ENCODE data around the gene BRAT1. TPM values are rescaled to one million over a fixed set of nuclear protein-coding genes. Genes with fewer than 3 reads are reported as not detected.
A peak's percentile ranks its signal among the peaks of the same experiment; 100 is the strongest.

The BRAT1 gene
- total RNA-seq, 1 donor from 2014 or later: 24.1 TPM

DNA sequence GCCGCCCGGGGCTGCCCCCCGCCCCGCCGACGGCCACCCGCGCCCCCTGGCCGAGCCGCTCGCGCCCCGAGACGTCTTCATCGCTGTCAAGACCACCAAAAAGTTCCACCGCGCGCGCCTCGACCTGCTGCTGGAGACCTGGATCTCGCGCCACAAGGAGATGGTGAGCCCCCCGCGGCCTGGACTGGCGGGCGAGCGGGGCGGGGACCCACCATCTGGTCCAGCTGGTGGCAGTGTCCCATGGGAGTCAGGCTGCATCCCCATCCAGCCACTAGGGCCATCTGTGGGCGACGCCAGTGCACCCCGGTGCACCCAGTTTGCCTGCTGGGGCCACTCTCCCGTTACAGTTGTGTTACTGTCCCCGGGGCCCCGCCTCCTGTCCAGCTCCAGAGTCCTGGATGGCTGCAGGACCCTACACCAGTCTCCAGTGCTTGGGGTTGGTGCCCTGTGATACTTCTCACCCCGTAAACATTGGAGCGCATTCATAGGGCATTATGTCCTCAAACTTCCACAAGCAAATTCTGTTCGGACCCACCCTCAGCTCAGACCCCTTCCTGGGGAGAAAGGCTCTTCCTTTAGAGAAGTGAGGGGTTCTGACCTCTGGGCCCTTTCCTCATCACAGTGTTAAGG, 35.1 kb downstream of the BRAT1 start:
- ATAC-seq (no peak), DNase-seq (no peak)
- H3K36me3 ChIP-seq: peaks cover 3% of the 10 kb centered on the region
- H3K27me3 ChIP-seq: no peaks in the 10 kb centered on the region
- no peaks in the 10 kb centered on the region for H3K9me3 ChIP-seq
- H3K4me3 ChIP-seq: peak overlapping the region; percentile 65
- H3K4me1 ChIP-seq: peaks cover 54% of the 10 kb centered on the region
- TF ChIP-seq, protein P1, sequence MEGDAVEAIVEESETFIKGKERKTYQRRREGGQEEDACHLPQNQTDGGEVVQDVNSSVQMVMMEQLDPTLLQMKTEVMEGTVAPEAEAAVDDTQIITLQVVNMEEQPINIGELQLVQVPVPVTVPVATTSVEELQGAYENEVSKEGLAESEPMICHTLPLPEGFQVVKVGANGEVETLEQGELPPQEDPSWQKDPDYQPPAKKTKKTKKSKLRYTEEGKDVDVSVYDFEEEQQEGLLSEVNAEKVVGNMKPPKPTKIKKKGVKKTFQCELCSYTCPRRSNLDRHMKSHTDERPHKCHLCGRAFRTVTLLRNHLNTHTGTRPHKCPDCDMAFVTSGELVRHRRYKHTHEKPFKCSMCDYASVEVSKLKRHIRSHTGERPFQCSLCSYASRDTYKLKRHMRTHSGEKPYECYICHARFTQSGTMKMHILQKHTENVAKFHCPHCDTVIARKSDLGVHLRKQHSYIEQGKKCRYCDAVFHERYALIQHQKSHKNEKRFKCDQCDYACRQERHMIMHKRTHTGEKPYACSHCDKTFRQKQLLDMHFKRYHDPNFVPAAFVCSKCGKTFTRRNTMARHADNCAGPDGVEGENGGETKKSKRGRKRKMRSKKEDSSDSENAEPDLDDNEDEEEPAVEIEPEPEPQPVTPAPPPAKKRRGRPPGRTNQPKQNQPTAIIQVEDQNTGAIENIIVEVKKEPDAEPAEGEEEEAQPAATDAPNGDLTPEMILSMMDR (IDR thresholded peaks at IDR 0.05): no peak
- H3K27ac ChIP-seq: peak overlapping the region; percentile 47
- intact Hi-C loops (cut with DNase I): no loop called here

DNA sequence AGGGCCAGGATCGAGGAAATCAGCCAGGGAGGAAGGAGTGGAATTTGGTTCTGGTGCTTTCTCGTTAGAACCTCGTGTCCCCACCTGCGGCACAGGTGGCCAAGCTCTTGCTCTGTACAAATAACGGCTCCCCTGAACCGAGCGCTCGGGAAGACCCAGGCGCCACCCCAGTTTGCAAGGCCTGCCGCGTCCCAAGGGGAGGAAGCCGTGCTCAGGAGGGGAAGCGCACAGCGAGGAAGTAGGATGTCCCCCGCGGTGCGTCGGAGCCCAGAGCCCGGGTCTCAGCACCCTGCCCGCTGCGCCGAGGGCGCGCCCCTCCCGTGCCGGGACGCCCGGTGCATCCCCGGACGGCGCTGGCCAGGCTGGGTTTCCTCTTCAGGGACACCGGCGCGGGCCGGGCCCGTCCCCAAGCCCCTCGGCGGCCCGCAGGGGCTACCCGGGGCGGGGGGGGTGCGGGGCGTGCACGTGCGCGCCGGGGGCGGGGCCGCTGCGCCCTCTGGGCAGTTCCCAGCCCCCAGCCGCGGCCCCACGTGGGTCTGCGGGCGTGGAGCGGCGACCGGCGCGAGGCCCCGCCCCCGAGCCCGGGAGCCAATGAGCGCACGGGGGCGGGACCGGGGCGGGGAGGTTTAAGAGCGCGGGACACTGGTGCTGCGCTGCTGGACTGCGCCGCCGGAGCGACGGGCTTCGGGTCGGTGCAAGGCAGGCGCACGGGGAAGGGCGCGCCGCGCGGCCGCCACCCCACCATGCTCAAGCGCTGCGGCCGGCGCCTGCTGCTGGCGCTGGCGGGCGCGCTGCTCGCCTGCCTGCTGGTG, 36.0 kb downstream of the BRAT1 start, which contains the start of gene LFNG:
LFNG (plus strand) TSS at position 656 of the 812 bp plus-strand sequence; CDS start at position 744, 88 bp downstream.
- TF ChIP-seq, protein P1 (IDR thresholded peaks at IDR 0.05): no peak
- no peaks in the 10 kb centered on the region for H3K36me3 ChIP-seq
- peak within 1 kb of the TSS; percentile 65 for H3K4me3 ChIP-seq
- intact Hi-C loops (cut with DNase I): no loop called here
- no peaks in the 10 kb centered on the region for H3K9me3 ChIP-seq
- H3K4me1 ChIP-seq: peaks cover 44% of the 10 kb centered on the region
- DNase-seq (peak; percentile 94), ATAC-seq (peak; percentile 81)
- peak within 1 kb of the TSS; percentile 51 for H3K27ac ChIP-seq
- H3K27me3 ChIP-seq: no peaks in the 10 kb centered on the region

DNA sequence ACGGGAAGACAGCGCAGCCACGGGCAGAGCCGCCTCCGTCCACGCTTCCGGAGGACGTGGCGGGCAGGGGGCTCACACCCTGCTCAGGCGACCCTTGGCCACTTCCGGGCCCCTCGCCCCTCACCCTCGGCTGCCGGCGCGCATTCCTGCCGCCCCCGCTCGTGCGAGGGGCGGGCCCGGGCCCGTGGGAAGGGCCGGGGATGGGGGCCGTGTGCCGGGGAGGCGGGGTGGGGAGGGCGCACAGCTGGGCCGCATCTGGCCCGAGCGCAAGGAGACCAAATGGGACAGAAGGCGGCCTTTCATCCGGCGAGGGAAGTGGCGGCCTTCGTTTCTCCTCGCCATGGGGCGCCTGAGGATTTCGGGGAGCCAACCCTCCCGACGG, 36.6 kb downstream of the BRAT1 start:
- H3K4me1 ChIP-seq: peaks cover 38% of the 10 kb centered on the region
- no peak for DNase-seq

DNA sequence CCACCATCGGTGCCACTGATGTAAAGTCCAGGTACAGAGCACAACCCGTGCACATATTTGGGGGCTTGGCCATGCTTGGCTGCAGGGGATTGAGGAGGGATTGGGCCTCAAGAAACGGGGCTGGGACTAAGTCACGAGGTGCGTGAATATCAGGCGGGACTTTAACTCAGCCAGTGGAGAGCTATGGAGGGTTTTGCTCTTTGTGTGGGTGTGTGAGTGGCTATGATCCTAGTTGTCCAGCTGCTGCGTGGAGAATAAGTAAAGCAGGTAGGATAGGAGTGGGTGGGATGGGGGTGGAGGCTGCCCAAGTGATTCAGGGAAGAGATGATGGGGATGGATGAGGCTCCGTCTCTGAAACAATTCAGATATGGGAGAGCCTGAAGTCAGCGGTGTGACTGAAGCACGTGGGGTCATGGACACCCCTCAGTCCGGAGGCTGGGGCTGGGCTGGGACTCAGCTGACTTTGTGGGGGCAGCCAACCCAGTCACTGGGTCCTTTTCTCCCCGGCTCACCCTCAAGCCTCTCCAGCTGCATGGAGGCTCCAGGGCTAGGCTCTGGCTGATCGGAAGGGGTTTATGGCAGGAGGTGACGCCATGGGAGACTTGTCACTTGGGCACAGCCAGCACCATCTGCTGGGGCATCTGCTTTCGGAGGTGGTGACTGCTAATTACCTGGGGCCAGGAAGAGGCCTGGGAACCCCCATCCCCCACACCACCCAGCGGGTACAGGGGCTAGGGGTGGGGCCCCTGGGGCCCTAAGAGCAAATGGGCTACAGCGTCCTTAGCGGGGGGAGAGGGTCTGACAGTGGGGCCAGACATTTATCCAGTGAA, 37.4 kb downstream of the BRAT1 start:
- TF ChIP-seq, protein P1 (IDR thresholded peaks at IDR 0.05): no peak
- no peak overlapping the region for H3K4me3 ChIP-seq

More for the DNA sequence above, 36.6 kb downstream of the BRAT1 start:
- no peaks in the 10 kb centered on the region for H3K27me3 ChIP-seq
- intact Hi-C loops (cut with DNase I): no loop called here
- H3K36me3 ChIP-seq: no peaks in the 10 kb centered on the region
- no peaks in the 10 kb centered on the region for H3K9me3 ChIP-seq
- H3K4me3 ChIP-seq: peak overlapping the region; percentile 58
- H3K27ac ChIP-seq: peak overlapping the region; percentile 51
- TF ChIP-seq, protein P1 (IDR thresholded peaks at IDR 0.05): no peak
- ATAC-seq: no peak

DNA sequence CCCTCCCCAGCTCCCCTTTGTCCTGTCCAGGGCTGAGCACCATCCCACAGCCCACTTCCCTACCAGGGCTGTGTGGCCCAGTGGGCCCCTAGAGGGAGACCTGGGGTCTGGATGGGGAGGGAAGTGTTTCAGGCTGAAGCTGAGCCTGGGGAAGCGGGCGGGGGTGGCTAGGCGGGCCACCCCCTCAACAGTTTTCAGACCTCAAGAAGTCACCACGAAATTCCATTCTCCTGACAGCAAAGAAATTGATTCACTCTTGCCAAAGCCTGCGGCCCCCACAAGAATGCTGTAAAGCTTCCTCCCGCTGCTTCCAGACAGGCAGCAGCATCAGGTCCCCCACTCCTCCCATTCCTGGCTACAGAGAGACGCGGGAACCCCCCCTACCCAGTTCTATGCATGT, 38.3 kb downstream of the BRAT1 start:
- no peak for ATAC-seq
- no peak overlapping the region for H3K27ac ChIP-seq
- TF ChIP-seq, protein P1 (IDR thresholded peaks at IDR 0.05): no peak
- no peaks in the 10 kb centered on the region for H3K36me3 ChIP-seq
- H3K4me1 ChIP-seq: peaks cover 31% of the 10 kb centered on the region
- intact Hi-C loops (cut with DNase I): no loop called here
- no peaks in the 10 kb centered on the region for H3K27me3 ChIP-seq
- H3K9me3 ChIP-seq: no peaks in the 10 kb centered on the region
- DNase-seq: no peak
- H3K4me3 ChIP-seq: no peak overlapping the region

More for the DNA sequence above, 37.4 kb downstream of the BRAT1 start:
- Histone ChIP-seq H3K27ac (no peak overlapping the region), H3K9me3 (no peaks in the 10 kb centered on the region), H3K36me3 (no peaks in the 10 kb centered on the region), H3K27me3 (no peaks in the 10 kb centered on the region), H3K4me1 (peaks cover 30% of the 10 kb centered on the region)
- ATAC-seq (no peak), DNase-seq (no peak)
- intact Hi-C loops (cut with DNase I): no loop called here

All from upper lobe of right lung (tissue), 1 donor.